ENCODE data around the gene RPGRIP1. TPM values are rescaled to one million over a fixed set of nuclear protein-coding genes. Genes with fewer than 3 reads are reported as not detected.

The RPGRIP1 gene
- total and polyA plus RNA-seq, 9 of the 15 experiments (the other 6 are each of a cell fraction or from before 2014, with no cell fraction given) = 0.47 to 0.95 (median 0.65) TPM; not detected in 1

- TF ChIP-seq, protein P1, sequence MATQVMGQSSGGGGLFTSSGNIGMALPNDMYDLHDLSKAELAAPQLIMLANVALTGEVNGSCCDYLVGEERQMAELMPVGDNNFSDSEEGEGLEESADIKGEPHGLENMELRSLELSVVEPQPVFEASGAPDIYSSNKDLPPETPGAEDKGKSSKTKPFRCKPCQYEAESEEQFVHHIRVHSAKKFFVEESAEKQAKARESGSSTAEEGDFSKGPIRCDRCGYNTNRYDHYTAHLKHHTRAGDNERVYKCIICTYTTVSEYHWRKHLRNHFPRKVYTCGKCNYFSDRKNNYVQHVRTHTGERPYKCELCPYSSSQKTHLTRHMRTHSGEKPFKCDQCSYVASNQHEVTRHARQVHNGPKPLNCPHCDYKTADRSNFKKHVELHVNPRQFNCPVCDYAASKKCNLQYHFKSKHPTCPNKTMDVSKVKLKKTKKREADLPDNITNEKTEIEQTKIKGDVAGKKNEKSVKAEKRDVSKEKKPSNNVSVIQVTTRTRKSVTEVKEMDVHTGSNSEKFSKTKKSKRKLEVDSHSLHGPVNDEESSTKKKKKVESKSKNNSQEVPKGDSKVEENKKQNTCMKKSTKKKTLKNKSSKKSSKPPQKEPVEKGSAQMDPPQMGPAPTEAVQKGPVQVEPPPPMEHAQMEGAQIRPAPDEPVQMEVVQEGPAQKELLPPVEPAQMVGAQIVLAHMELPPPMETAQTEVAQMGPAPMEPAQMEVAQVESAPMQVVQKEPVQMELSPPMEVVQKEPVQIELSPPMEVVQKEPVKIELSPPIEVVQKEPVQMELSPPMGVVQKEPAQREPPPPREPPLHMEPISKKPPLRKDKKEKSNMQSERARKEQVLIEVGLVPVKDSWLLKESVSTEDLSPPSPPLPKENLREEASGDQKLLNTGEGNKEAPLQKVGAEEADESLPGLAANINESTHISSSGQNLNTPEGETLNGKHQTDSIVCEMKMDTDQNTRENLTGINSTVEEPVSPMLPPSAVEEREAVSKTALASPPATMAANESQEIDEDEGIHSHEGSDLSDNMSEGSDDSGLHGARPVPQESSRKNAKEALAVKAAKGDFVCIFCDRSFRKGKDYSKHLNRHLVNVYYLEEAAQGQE (IDR thresholded peaks at IDR 0.05; ENCODE audit: borderline replicate concordance) = no peak
- TF ChIP-seq, protein P1 (CRISPR knock-in tag; IDR thresholded peaks at IDR 0.05; ENCODE audit: low read depth) = no peak
- TF ChIP-seq RBBP5 (IDR thresholded peaks at IDR 0.05; ENCODE audit: borderline replicate concordance, insufficient read depth, low read length, poor library complexity, severe bottlenecking) (no peak), ESRRB (CRISPR knock-in tag; IDR thresholded peaks at IDR 0.05; ENCODE audit: borderline replicate concordance) (no peak), ZBTB7A (IDR thresholded peaks at IDR 0.05; ENCODE audit: borderline replicate concordance, control insufficient read depth, low read depth, low read length) (no peak; the same call in 1 of the 2 replicates), HNRNPUL1 (IDR thresholded peaks at IDR 0.05; ENCODE audit: low read length) (no peak), ZNF707 (CRISPR knock-in tag; conservative IDR thresholded peaks at IDR 0.05) (no peak), HLTF (IDR thresholded peaks at IDR 0.05) (no peak)
- TF ChIP-seq, protein P2, sequence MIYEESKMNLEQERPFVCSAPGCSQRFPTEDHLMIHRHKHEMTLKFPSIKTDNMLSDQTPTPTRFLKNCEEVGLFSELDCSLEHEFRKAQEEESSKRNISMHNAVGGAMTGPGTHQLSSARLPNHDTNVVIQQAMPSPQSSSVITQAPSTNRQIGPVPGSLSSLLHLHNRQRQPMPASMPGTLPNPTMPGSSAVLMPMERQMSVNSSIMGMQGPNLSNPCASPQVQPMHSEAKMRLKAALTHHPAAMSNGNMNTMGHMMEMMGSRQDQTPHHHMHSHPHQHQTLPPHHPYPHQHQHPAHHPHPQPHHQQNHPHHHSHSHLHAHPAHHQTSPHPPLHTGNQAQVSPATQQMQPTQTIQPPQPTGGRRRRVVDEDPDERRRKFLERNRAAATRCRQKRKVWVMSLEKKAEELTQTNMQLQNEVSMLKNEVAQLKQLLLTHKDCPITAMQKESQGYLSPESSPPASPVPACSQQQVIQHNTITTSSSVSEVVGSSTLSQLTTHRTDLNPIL (CRISPR knock-in tag; IDR thresholded peaks at IDR 0.05) = no peak
- TF ChIP-seq, protein P3, sequence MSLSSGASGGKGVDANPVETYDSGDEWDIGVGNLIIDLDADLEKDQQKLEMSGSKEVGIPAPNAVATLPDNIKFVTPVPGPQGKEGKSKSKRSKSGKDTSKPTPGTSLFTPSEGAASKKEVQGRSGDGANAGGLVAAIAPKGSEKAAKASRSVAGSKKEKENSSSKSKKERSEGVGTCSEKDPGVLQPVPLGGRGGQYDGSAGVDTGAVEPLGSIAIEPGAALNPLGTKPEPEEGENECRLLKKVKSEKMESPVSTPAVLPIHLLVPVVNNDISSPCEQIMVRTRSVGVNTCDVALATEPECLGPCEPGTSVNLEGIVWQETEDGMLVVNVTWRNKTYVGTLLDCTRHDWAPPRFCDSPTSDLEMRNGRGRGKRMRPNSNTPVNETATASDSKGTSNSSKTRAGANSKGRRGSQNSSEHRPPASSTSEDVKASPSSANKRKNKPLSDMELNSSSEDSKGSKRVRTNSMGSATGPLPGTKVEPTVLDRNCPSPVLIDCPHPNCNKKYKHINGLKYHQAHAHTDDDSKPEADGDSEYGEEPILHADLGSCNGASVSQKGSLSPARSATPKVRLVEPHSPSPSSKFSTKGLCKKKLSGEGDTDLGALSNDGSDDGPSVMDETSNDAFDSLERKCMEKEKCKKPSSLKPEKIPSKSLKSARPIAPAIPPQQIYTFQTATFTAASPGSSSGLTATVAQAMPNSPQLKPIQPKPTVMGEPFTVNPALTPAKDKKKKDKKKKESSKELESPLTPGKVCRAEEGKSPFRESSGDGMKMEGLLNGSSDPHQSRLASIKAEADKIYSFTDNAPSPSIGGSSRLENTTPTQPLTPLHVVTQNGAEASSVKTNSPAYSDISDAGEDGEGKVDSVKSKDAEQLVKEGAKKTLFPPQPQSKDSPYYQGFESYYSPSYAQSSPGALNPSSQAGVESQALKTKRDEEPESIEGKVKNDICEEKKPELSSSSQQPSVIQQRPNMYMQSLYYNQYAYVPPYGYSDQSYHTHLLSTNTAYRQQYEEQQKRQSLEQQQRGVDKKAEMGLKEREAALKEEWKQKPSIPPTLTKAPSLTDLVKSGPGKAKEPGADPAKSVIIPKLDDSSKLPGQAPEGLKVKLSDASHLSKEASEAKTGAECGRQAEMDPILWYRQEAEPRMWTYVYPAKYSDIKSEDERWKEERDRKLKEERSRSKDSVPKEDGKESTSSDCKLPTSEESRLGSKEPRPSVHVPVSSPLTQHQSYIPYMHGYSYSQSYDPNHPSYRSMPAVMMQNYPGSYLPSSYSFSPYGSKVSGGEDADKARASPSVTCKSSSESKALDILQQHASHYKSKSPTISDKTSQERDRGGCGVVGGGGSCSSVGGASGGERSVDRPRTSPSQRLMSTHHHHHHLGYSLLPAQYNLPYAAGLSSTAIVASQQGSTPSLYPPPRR (CRISPR knock-in tag; IDR thresholded peaks at IDR 0.05; ENCODE audit: borderline replicate concordance) = no peak
Observed at GRCh38 chr14:21269252-21270046, 10.4 kb upstream of the RPGRIP1 start, which contains the start of gene HNRNPC (continued).
